SJCRH30 (cell line): Measurements from ENCODE around the gene PRKCE. TPM values are rescaled to one million over a fixed set of nuclear protein-coding genes. Genes with fewer than 3 reads are reported as not detected.

Experiments
- DNase-seq, 2 experiments: peaks; one replicate each; pipeline ENCODE4 v3.0.0-alpha.2; 2015 to 2020
- H3K27ac ChIP-seq: fragments of 250-450 bp; sonication (Bioruptor Pico); 2 replicates; pipeline ENCODE4 v1.5.1; 2020; ENCODE audit warnings: mild to moderate bottlenecking, moderate library complexity
- H3K27me3 ChIP-seq: fragments of 250-450 bp; sonication (Bioruptor Pico); 2 replicates; pipeline ENCODE4 v1.5.1; 2020; ENCODE audit warnings: mild to moderate bottlenecking, moderate library complexity
- H3K36me3 ChIP-seq: fragments of 250-450 bp; sonication (Bioruptor Pico); 2 replicates; pipeline ENCODE4 v1.5.1; 2020; ENCODE audit warnings: mild to moderate bottlenecking, moderate library complexity
- H3K4me1 ChIP-seq: fragments of 250-450 bp; sonication (Bioruptor Pico); 2 replicates; pipeline ENCODE4 v1.5.1; 2020; ENCODE audit warnings: mild to moderate bottlenecking, moderate library complexity
- H3K4me3 ChIP-seq: fragments of 250-450 bp; sonication (Bioruptor Pico); 2 replicates; pipeline ENCODE4 v1.5.1; 2020; ENCODE audit warnings: mild to moderate bottlenecking, moderate library complexity
- H3K9me3 ChIP-seq: fragments of 250-450 bp; sonication (Bioruptor Pico); replicated peaks from 2 replicates; pipeline ENCODE4 v1.5.1; 2020; ENCODE audit warnings: mild to moderate bottlenecking, moderate library complexity
- total RNA-seq: library from RNA; depleted of rRNA; stranded (reverse); fragments of >200 nt; shearing (Covaris generic); gene quantifications from 2 replicates; pipeline ENCODE4 v1.2.3, GENCODE V29; 2014

The PRKCE gene
- total RNA-seq, 1 experiment from 2014 or later, result 11.9 TPM

DNA sequence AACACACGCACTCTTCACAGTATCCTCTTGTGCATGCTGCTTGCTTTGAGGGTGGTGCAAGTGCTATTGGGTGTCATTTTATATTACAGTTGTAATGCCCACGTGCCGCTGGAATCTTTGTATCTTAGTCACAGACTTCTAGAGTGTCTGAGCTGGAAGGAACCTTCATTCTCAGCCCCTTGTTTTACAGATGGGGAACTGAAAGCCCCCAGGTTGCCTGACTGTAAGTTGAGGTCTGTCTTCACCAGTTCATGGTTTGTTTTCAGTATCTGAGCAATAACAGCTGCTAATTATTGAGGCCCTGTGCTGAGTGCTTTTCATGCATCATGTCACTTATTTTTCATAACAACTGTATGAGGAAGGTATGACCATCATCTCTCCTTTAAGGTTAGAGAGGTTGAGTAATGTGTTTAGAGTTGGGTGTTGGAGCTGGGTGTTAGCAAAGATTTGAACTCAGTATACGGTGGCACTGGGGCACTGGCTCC lies 77.0 kb downstream of the PRKCE start:
- no peaks in the 10 kb centered on the region for H3K4me1 ChIP-seq
- DNase-seq, result no peak
- H3K36me3 ChIP-seq, result no peaks in the 10 kb centered on the region

GRCh38 chr2:45729753-45730512 lies 78.5 kb downstream of the PRKCE start:
- H3K4me1 ChIP-seq, result no peaks in the 10 kb centered on the region
- H3K9me3 ChIP-seq, result no peaks in the 10 kb centered on the region
- H3K36me3 ChIP-seq, result no peaks in the 10 kb centered on the region
- no peaks in the 10 kb centered on the region for H3K27me3 ChIP-seq
- H3K4me3 ChIP-seq, result no peak overlapping the region
- peak in 1 of 2 experiments; percentile 22 for DNase-seq
- no peak overlapping the region for H3K27ac ChIP-seq

More for the DNA sequence above, 77.0 kb downstream of the PRKCE start:
- no peaks in the 10 kb centered on the region for H3K27me3 ChIP-seq
- H3K4me3 ChIP-seq, result no peak overlapping the region
- H3K9me3 ChIP-seq, result no peaks in the 10 kb centered on the region
- no peak overlapping the region for H3K27ac ChIP-seq

DNA sequence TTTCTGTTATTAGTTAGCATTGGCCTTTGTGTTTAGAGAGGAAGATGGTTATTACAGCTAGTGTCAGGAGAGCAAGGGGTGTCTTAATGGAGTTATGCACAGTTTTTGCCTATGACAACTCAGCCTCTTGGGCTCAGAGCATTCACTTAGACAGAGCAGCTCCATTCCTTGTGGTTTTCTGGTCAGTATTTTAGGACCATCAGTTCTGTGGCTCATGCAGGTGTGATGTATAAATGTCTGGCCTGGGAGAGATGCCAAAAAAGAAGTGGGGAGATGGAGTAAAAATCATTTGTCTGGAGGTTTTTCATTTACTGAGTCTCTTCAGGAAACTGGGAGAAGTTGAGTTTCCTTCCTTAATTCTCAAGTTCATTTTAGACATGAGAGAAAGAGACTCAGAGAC lies 79.7 kb downstream of the PRKCE start:
- DNase-seq, result no peak
- no peak overlapping the region for H3K27ac ChIP-seq
- no peaks in the 10 kb centered on the region for H3K9me3 ChIP-seq
- no peaks in the 10 kb centered on the region for H3K27me3 ChIP-seq
- no peaks in the 10 kb centered on the region for H3K4me1 ChIP-seq
- no peak overlapping the region for H3K4me3 ChIP-seq
- no peaks in the 10 kb centered on the region for H3K36me3 ChIP-seq

- H3K4me1 ChIP-seq, result no peaks in the 10 kb centered on the region
- no peak overlapping the region for H3K27ac ChIP-seq
- H3K9me3 ChIP-seq, result no peaks in the 10 kb centered on the region
- H3K27me3 ChIP-seq, result no peaks in the 10 kb centered on the region
- no peak for DNase-seq
- no peak overlapping the region for H3K4me3 ChIP-seq
- H3K36me3 ChIP-seq, result no peaks in the 10 kb centered on the region
These were observed 81.0 kb downstream of the PRKCE start for GRCh38 chr2:45732436-45732835.

- H3K36me3 ChIP-seq, result no peaks in the 10 kb centered on the region
- no peak overlapping the region for H3K4me3 ChIP-seq
- no peak for DNase-seq
- H3K4me1 ChIP-seq, result no peaks in the 10 kb centered on the region
- H3K9me3 ChIP-seq, result no peaks in the 10 kb centered on the region
- no peaks in the 10 kb centered on the region for H3K27me3 ChIP-seq
- H3K27ac ChIP-seq, result no peak overlapping the region
These were observed 81.5 kb downstream of the PRKCE start for GRCh38 chr2:45732946-45733345.

- Histone ChIP-seq H3K27ac (no peak overlapping the region), H3K27me3 (no peaks in the 10 kb centered on the region), H3K4me3 (no peak overlapping the region), H3K4me1 (no peaks in the 10 kb centered on the region), H3K36me3 (no peaks in the 10 kb centered on the region), H3K9me3 (no peaks in the 10 kb centered on the region)
- DNase-seq, result no peak
These were observed 82.9 kb downstream of the PRKCE start for GRCh38 chr2:45734336-45734735.

DNA sequence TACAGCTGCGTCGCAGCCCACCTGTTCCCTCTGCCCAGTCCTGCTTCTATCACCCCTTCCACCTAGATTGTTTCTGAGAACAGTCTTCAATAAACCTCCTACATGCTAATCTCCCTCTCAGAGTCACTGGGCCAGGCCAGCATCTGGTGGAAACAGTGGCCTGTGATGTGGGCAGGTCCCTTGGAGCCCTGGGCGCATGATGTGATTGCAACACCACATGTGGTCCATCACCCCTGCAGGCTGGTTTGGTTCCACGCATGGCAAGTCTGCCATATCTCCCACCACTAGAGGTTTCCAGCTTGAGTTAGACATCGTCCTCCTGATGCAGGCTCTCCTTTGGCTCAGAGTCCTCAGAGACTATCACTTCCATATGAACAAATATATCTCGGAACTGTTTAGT lies 83.5 kb downstream of the PRKCE start:
- Histone ChIP-seq H3K4me1 (no peaks in the 10 kb centered on the region), H3K27ac (no peak overlapping the region), H3K9me3 (no peaks in the 10 kb centered on the region), H3K27me3 (no peaks in the 10 kb centered on the region), H3K36me3 (no peaks in the 10 kb centered on the region), H3K4me3 (no peak overlapping the region)
- no peak for DNase-seq

- Histone ChIP-seq H3K27me3 (no peaks in the 10 kb centered on the region), H3K4me1 (no peaks in the 10 kb centered on the region), H3K9me3 (no peaks in the 10 kb centered on the region), H3K36me3 (no peaks in the 10 kb centered on the region), H3K27ac (no peak overlapping the region), H3K4me3 (no peak overlapping the region)
- no peak for DNase-seq
These were observed 85.6 kb downstream of the PRKCE start for GRCh38 chr2:45736757-45737704.

- Histone ChIP-seq H3K27ac (no peak overlapping the region), H3K27me3 (no peaks in the 10 kb centered on the region), H3K4me1 (no peaks in the 10 kb centered on the region), H3K4me3 (no peak overlapping the region), H3K36me3 (no peaks in the 10 kb centered on the region), H3K9me3 (no peaks in the 10 kb centered on the region)
- peak; percentile 37 to 63 for DNase-seq
These were observed 88.5 kb downstream of the PRKCE start for GRCh38 chr2:45739796-45740485.

- H3K4me1 ChIP-seq, result no peaks in the 10 kb centered on the region
- no peaks in the 10 kb centered on the region for H3K36me3 ChIP-seq
- no peaks in the 10 kb centered on the region for H3K9me3 ChIP-seq
- H3K27me3 ChIP-seq, result no peaks in the 10 kb centered on the region
- H3K4me3 ChIP-seq, result no peak overlapping the region
- no peak overlapping the region for H3K27ac ChIP-seq
- no peak for DNase-seq
These were observed 89.8 kb downstream of the PRKCE start for GRCh38 chr2:45741161-45741850.

- Histone ChIP-seq H3K36me3 (no peaks in the 10 kb centered on the region), H3K9me3 (0 out of 2 replicates have a peak, but pooled peaks cover 6% of the 10 kb centered on the region), H3K27me3 (no peaks in the 10 kb centered on the region), H3K4me1 (no peaks in the 10 kb centered on the region), H3K4me3 (no peak overlapping the region), H3K27ac (no peak overlapping the region)
- DNase-seq, result no peak
These were observed 92.3 kb downstream of the PRKCE start for GRCh38 chr2:45743531-45744396.

DNA sequence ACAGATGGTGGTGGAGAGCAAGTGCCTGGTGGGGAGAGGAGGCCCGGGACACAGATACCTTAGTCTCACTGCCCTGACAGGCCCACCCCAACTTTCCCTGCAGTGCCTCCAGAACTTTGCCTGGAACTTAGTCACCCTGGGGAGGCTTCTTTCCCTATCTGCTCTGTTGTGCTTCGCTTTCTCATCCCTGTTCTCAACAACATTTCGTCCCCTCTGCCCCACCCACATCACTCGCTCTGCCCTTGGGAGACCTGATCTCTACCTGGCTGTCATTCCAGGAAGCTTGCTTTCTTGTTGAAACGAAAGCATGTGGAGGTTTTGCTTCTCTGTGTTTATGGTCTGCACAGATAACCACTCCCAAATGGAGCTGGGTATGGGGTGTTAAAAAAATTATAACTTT lies 93.8 kb downstream of the PRKCE start:
- no peaks in the 10 kb centered on the region for H3K27me3 ChIP-seq
- H3K36me3 ChIP-seq, result no peaks in the 10 kb centered on the region
- no peak overlapping the region for H3K4me3 ChIP-seq
- no peak overlapping the region for H3K27ac ChIP-seq
- no peaks in the 10 kb centered on the region for H3K4me1 ChIP-seq
- DNase-seq, result no peak
- H3K9me3 ChIP-seq, result 0 out of 2 replicates have a peak, but pooled peaks cover 6% of the 10 kb centered on the region

DNA sequence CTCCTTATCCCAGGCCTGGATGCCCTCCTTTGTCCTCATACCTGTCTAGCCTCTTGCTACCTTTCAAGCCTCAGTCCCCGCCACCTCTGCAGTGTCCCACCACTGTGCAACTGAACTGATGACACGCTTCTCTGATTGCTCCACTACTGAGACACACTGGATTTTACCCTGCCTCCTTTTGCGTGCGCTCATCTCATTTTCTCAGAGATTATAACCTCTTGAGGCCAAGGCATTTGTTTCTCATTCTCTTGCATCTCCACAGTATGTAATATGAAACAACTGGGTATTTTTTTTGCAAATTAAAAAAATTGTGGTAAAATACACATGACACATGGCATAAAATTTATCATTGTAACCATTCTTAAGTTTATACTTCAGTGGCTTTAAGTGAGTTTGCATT lies 95.4 kb downstream of the PRKCE start:
- 0 out of 2 replicates have a peak, but pooled peaks cover 6% of the 10 kb centered on the region for H3K9me3 ChIP-seq
- no peaks in the 10 kb centered on the region for H3K27me3 ChIP-seq
- DNase-seq, result no peak
- H3K4me1 ChIP-seq, result no peaks in the 10 kb centered on the region
- H3K36me3 ChIP-seq, result no peaks in the 10 kb centered on the region
- no peak overlapping the region for H3K4me3 ChIP-seq
- H3K27ac ChIP-seq, result no peak overlapping the region
